DOHH2 (cell line): Measurements from ENCODE around the gene MAGI3.

Experiments used
- H3F3A ChIP-seq: fragments of 200-600 bp; sonication (generic), shearing (Covaris generic); 2 replicates; pipeline ENCODE4 v1.6.0; 2016; ENCODE audit warnings: antibody characterized with exemption, mild to moderate bottlenecking; ENCODE audit not compliant: control insufficient read depth, insufficient read depth
- H3K27ac ChIP-seq: fragments of 200-600 bp; sonication (generic); 2 replicates; pipeline ENCODE4 v1.5.1; 2014; ENCODE audit warnings: low read depth, mild to moderate bottlenecking, low read length, moderate library complexity
- H3K27me3 ChIP-seq: fragments of 200-600 bp; sonication (generic); 2 replicates; pipeline ENCODE4 v1.6.1; 2014; ENCODE audit warnings: mild to moderate bottlenecking, low read length, mixed read lengths; ENCODE audit not compliant: control insufficient read depth
- H3K36me3 ChIP-seq: fragments of 200-600 bp; sonication (generic); 2 replicates; pipeline ENCODE4 v1.6.1; 2014; ENCODE audit warnings: mild to moderate bottlenecking, low read length, moderate library complexity, mixed read lengths; ENCODE audit not compliant: control insufficient read depth
- H3K4me1 ChIP-seq: fragments of 200-600 bp; sonication (generic); 2 replicates; pipeline ENCODE4 v1.6.1; 2014; ENCODE audit warnings: mild to moderate bottlenecking, low read length, mixed read lengths; ENCODE audit not compliant: control insufficient read depth
- H3K4me2 ChIP-seq: fragments of 200-600 bp; sonication (generic); 2 replicates; pipeline ENCODE4 v1.6.0; 2014; ENCODE audit warnings: mild to moderate bottlenecking, low read length, moderate library complexity
- H3K4me3 ChIP-seq: fragments of 200-600 bp; sonication (generic); 2 replicates; pipeline ENCODE4 v1.5.1; 2014; ENCODE audit warnings: mild to moderate bottlenecking, low read length, mixed read lengths
- H3K79me2 ChIP-seq: fragments of 200-600 bp; sonication (generic); 2 replicates; pipeline ENCODE4 v1.6.1; 2014; ENCODE audit warnings: mild to moderate bottlenecking, low read length, mixed read lengths; ENCODE audit not compliant: control insufficient read depth
- H3K9me2 ChIP-seq: fragments of 200-600 bp; sonication (generic); replicated peaks from 2 replicates; pipeline ENCODE4 v1.6.1; 2014; ENCODE audit warnings: mild to moderate bottlenecking, low read length, mixed read lengths; ENCODE audit not compliant: control insufficient read depth
- H3K9me3 ChIP-seq: fragments of 200-600 bp; sonication (generic); 2 replicates; pipeline ENCODE4 v1.6.1; 2014; ENCODE audit warnings: antibody characterized with exemption, low read length, mixed read lengths; ENCODE audit not compliant: control insufficient read depth, insufficient read depth
- H4K20me1 ChIP-seq: fragments of 200-600 bp; sonication (generic); 2 replicates; pipeline ENCODE4 v1.6.0; 2014; ENCODE audit warnings: low read depth, mild to moderate bottlenecking, antibody characterized with exemption, low read length, moderate library complexity; ENCODE audit not compliant: control insufficient read depth, insufficient read depth
- EZH2phosphoT487 ChIP-seq: fragments of 200-600 bp; sonication (generic); IDR thresholded peaks from 2 replicates; pipeline ENCODE4 v1.6.1; 2017; ENCODE audit warnings: borderline replicate concordance, mild to moderate bottlenecking, antibody characterized with exemption, low read length, moderate library complexity, mixed read lengths
- TF ChIP-seq, protein P1 (sequence below): fragments of 200-600 bp; sonication (generic); IDR thresholded peaks from one replicate; pipeline ENCODE4 v1.5.1; 2014; ENCODE audit warnings: antibody characterized with exemption, mild to moderate bottlenecking, low read depth, low read length; ENCODE audit not compliant: poor library complexity, severe bottlenecking

MAGI3 gene

DNA sequence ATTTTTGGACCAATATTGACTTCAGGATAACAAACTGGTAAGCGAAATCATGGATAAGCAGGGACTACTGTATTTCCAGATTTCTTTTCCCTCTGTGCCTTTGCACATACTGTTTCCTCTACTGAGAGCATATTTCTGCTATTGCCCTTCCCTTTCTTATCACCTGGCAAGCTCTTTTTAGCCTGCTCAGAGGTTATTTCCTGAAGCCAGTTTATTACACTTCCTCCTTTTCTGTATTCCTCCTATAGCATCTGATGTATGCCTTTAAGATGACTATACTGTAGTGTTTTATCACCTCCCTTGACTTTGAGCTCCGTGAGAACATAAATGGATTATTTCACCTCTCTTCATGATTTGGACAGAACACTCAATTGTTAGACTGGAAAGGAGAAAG, 49.0 kb downstream of the MAGI3 start:
- Histone ChIP-seq H3K79me2 (no peaks in the 10 kb centered on the region), H3F3A (no peaks in the 10 kb centered on the region), H3K27me3 (no peaks in the 10 kb centered on the region), H3K9me3 (no peaks in the 10 kb centered on the region; the same call in none of the 2 replicates), H3K4me2 (no peak overlapping the region), H3K27ac (no peak overlapping the region), H4K20me1 (no peaks in the 10 kb centered on the region), H3K36me3 (no peaks in the 10 kb centered on the region), H3K4me3 (no peak overlapping the region), H3K9me2 (no peaks in the 10 kb centered on the region), H3K4me1 (peaks cover 4% of the 10 kb centered on the region; the same call in 1 of the 2 replicates)
- no peak for TF ChIP-seq EZH2phosphoT487
- TF ChIP-seq, protein P1, sequence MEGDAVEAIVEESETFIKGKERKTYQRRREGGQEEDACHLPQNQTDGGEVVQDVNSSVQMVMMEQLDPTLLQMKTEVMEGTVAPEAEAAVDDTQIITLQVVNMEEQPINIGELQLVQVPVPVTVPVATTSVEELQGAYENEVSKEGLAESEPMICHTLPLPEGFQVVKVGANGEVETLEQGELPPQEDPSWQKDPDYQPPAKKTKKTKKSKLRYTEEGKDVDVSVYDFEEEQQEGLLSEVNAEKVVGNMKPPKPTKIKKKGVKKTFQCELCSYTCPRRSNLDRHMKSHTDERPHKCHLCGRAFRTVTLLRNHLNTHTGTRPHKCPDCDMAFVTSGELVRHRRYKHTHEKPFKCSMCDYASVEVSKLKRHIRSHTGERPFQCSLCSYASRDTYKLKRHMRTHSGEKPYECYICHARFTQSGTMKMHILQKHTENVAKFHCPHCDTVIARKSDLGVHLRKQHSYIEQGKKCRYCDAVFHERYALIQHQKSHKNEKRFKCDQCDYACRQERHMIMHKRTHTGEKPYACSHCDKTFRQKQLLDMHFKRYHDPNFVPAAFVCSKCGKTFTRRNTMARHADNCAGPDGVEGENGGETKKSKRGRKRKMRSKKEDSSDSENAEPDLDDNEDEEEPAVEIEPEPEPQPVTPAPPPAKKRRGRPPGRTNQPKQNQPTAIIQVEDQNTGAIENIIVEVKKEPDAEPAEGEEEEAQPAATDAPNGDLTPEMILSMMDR, result no peak

DNA sequence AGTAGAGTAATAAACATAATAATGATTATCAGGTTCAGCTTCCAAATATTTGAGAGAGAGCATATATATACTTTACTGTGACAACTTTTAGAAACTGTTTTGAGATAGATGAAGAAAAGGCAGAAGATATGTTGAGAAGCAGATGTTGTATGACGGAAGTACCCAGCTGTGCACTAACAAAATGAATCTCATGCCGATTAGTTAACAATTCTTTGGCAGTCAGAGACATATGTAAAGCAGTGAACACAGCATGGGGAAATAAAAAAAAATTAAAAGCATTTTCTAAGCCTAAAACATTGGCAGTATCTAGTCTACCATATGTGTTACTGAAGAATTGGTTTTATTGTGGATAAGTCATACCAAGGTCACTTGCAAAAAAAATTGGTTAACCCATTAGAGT, 51.8 kb downstream of the MAGI3 start:
- no peaks in the 10 kb centered on the region for H3K36me3 ChIP-seq
- H3K9me2 ChIP-seq, result no peaks in the 10 kb centered on the region
- H3K27ac ChIP-seq, result no peak overlapping the region
- no peaks in the 10 kb centered on the region for H3F3A ChIP-seq
- H4K20me1 ChIP-seq, result no peaks in the 10 kb centered on the region
- no peak overlapping the region for H3K4me2 ChIP-seq
- no peaks in the 10 kb centered on the region for H3K79me2 ChIP-seq
- peaks cover 4% of the 10 kb centered on the region; the same call in 1 of the 2 replicates for H3K4me1 ChIP-seq
- no peak for TF ChIP-seq EZH2phosphoT487
- no peak overlapping the region for H3K4me3 ChIP-seq
- no peaks in the 10 kb centered on the region for H3K27me3 ChIP-seq
- H3K9me3 ChIP-seq, result no peaks in the 10 kb centered on the region; the same call in none of the 2 replicates

DNA sequence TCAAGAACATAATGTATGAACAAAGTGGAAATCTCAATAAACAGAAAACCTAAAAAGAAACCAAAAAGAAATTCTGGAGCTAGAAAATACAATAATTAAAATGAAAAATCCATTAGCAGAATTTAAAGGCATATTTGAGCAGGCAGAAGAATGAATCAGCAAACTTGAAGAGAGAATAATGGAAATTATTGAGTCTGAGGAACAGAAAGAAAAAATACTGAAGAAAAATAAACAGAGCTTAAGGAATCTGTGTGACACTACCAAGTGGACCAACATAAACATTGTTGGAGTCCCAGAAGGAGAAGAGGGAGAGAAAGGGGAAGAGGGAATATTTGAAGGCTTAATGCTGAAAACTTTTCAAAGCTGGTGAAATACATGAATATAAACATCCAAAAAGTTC, 54.5 kb downstream of the MAGI3 start:
- Histone ChIP-seq H3K9me2 (no peaks in the 10 kb centered on the region), H3K9me3 (no peaks in the 10 kb centered on the region; the same call in none of the 2 replicates), H3K4me1 (no peaks in the 10 kb centered on the region), H3K27ac (no peak overlapping the region), H3K4me2 (no peak overlapping the region), H3F3A (no peaks in the 10 kb centered on the region), H3K4me3 (no peak overlapping the region), H3K27me3 (no peaks in the 10 kb centered on the region), H3K36me3 (no peaks in the 10 kb centered on the region), H4K20me1 (no peaks in the 10 kb centered on the region), H3K79me2 (no peaks in the 10 kb centered on the region)
- TF ChIP-seq, protein P1, result no peak
- no peak for TF ChIP-seq EZH2phosphoT487

DNA sequence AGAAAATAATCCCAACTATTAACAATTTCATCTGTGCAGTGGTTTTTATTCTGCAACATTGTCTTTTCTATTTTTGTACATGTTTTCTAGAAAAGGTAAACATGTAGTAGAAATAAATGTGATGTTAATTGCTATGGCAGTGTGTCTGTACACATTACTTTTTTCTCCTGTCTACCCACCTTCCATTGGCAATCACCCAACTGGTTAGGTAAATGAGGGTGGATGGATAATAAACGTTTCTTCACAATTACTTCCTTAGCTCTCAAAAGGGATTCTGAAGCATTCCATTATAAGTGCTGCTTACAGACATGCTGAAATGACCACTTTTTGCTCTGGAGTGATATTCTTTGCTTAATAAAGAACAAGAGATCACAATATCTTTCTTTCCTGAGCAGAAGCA, 61.4 kb downstream of the MAGI3 start:
- no peaks in the 10 kb centered on the region for H3K9me2 ChIP-seq
- H3F3A ChIP-seq, result no peaks in the 10 kb centered on the region
- no peak overlapping the region for H3K27ac ChIP-seq
- no peak overlapping the region for H3K4me3 ChIP-seq
- H3K79me2 ChIP-seq, result no peaks in the 10 kb centered on the region
- 0 out of 2 replicates have a peak, but pooled peaks cover 7% of the 10 kb centered on the region for H3K27me3 ChIP-seq
- no peak overlapping the region for H3K4me2 ChIP-seq
- TF ChIP-seq, protein P1, result no peak
- TF ChIP-seq EZH2phosphoT487, result no peak
- H4K20me1 ChIP-seq, result no peaks in the 10 kb centered on the region
- no peaks in the 10 kb centered on the region for H3K9me3 ChIP-seq
- no peaks in the 10 kb centered on the region for H3K4me1 ChIP-seq
- H3K36me3 ChIP-seq, result no peaks in the 10 kb centered on the region
